HCT116 (cell line): ENCODE measurements around the gene QRICH1. TPM values are rescaled to one million over a fixed set of nuclear protein-coding genes. Genes with fewer than 3 reads are reported as not detected.

Source experiments
- ATAC-seq: fragments of 200-7000 bp; cut with Tn5 transposase; 2 replicates; pipeline ENCODE4 v1.9.1; 2020; ENCODE audit warnings: mild to moderate bottlenecking, moderate library complexity
- BruUV-seq: library from RNA; stranded (reverse); fragments of 400-500 nt; replicated peaks from 2 replicates; lab custom pipeline; 2021; lab: Mats Ljungman, UMichigan
- CTCF ChIA-PET: fragments of 300-600 bp; sonication (Branson Sonifier 250); formaldehyde crosslinking; loops from one replicate; lab custom pipeline; 2021; ENCODE audit warnings: antibody characterized with exemption; lab: Charles Lee
- POLR2A ChIA-PET: fragments of 300-600, 350-600 bp; sonication (Branson Sonifier 250); formaldehyde crosslinking; loops from one replicate; lab custom pipeline; 2021; ENCODE audit warnings: antibody characterized with exemption; lab: Charles Lee
- RAD21 ChIA-PET, 2 experiments: fragments of 300-600 bp; sonication (Branson Sonifier 250); formaldehyde crosslinking; loops; one replicate each; lab custom pipeline; 2023; ENCODE audit warnings: low total read pairs in 2 of 2; ENCODE audit not compliant: uncharacterized antibody in 2 of 2, unreplicated experiment in 2 of 2, low non-redundant PET in 1 of 2; lab: Charles Lee
- DNase-seq: peaks from one replicate; pipeline ENCODE4 v3.0.0-alpha.2; 2010; ENCODE audit warnings: low read depth, low spot score
- H2AFZ ChIP-seq: fragments of 200-600 bp; shearing (Covaris generic), sonication (generic); 2 replicates; pipeline ENCODE4 v1.6.1; 2017; ENCODE audit warnings: low read depth, mixed run types, mixed read lengths, antibody characterized with exemption, low read length; ENCODE audit not compliant: poor library complexity, severe bottlenecking
- H3K27ac ChIP-seq: 2 replicates; pipeline ENCODE4 v1.5.1; 2012; ENCODE audit warnings: low read depth, low read length
- H3K27me3 ChIP-seq: fragments of 200-600 bp; sonication (generic); 2 replicates; pipeline ENCODE4 v1.6.1; 2016; ENCODE audit warnings: mixed run types, low read length, mixed read lengths; ENCODE audit not compliant: insufficient read depth
- H3K36me3 ChIP-seq, 2 experiments: fragments of 200-500 bp in 1 of 2; fragments of 200-600 bp in 1 of 2; sonication (Bioruptor generic) in 1 of 2; sonication (generic) in 1 of 2; 2 replicates each; pipeline versions ENCODE4 v1.5.1 to v1.6.1; 2014 to 2016; ENCODE audit warnings: low read length in 2 of 2, inconsistent platforms in 1 of 2, mixed read lengths in 1 of 2, mixed run types in 1 of 2; ENCODE audit not compliant: insufficient read depth in 2 of 2, control insufficient read depth in 1 of 2
- H3K4me1 ChIP-seq, 2 experiments: fragments of 200-600 bp in 1 of 2; sonication (generic) in 1 of 2; 2 replicates each; pipeline versions ENCODE4 v1.5.1 to v1.6.1; 2012 to 2017; ENCODE audit warnings: low read length in 2 of 2, inconsistent platforms in 1 of 2, mild to moderate bottlenecking in 1 of 2, mixed read lengths in 1 of 2, mixed run types in 1 of 2, moderate library complexity in 1 of 2; ENCODE audit not compliant: insufficient read depth in 2 of 2, control insufficient read depth in 1 of 2
- H3K4me2 ChIP-seq: fragments of 200-600 bp; sonication (generic); 2 replicates; pipeline ENCODE4 v1.6.1; 2017; ENCODE audit warnings: mixed run types, low read length, mixed read lengths
- H3K4me3 ChIP-seq, 2 experiments: fragments of 200-600 bp in 1 of 2; sonication (generic) in 1 of 2; replicated peaks in 1 of 2; 2 replicates each; pipeline ENCODE4 v1.5.1; 2011 to 2016; ENCODE audit warnings: low read length in 2 of 2, control low read depth in 1 of 2, low read depth in 1 of 2, mild to moderate bottlenecking in 1 of 2, mixed read lengths in 1 of 2, mixed run types in 1 of 2
- H3K79me2 ChIP-seq: fragments of 200-600 bp; sonication (generic); 2 replicates; pipeline ENCODE4 v1.6.1; 2017; ENCODE audit warnings: mild to moderate bottlenecking, mixed run types, low read length, moderate library complexity, mixed read lengths; ENCODE audit not compliant: insufficient read depth
- H3K9ac ChIP-seq: fragments of 200-600 bp; sonication (generic); 2 replicates; pipeline ENCODE4 v1.6.1; 2016; ENCODE audit warnings: low read length, mixed read lengths
- H3K9me2 ChIP-seq: fragments of 200-600 bp; sonication (generic), shearing (Covaris generic); 2 replicates; pipeline ENCODE4 v1.6.1; 2017; ENCODE audit warnings: mixed run types, mild to moderate bottlenecking, moderate library complexity; ENCODE audit not compliant: insufficient read depth
- H3K9me3 ChIP-seq, 2 experiments: fragments of 200-500 bp in 1 of 2; fragments of 200-600 bp in 1 of 2; sonication (Bioruptor generic) in 1 of 2; sonication (generic) in 1 of 2; 2 replicates each; pipeline ENCODE4 v1.6.1; 2014 to 2017; ENCODE audit warnings: low read length in 2 of 2, mixed read lengths in 2 of 2, inconsistent platforms in 1 of 2, low read depth in 1 of 2, mild to moderate bottlenecking in 1 of 2, mixed run types in 1 of 2, moderate library complexity in 1 of 2; ENCODE audit not compliant: control insufficient read depth in 1 of 2, insufficient read depth in 1 of 2
- H4K20me1 ChIP-seq: fragments of 200-600 bp; sonication (generic), shearing (Covaris generic); 2 replicates; pipeline ENCODE4 v1.6.1; 2017; ENCODE audit warnings: mixed run types, mild to moderate bottlenecking, moderate library complexity; ENCODE audit not compliant: insufficient read depth
- ATF3 ChIP-seq: IDR thresholded peaks from 2 replicates; pipeline ENCODE4 v1.6.1; 2012
- CBX3 ChIP-seq: IDR thresholded peaks from 2 replicates; pipeline ENCODE4 v1.6.1; 2012; ENCODE audit warnings: low read depth
- CEBPB ChIP-seq: IDR thresholded peaks from 2 replicates; pipeline ENCODE4 v1.6.1; 2012; ENCODE audit warnings: low read depth
- CTCF ChIP-seq, 3 experiments: fragments of 200-600 bp in 1 of 3; sonication (generic) in 1 of 3; IDR thresholded peaks in 2 of 3; conservative IDR thresholded peaks in 1 of 3; 2 replicates each; pipeline ENCODE4 v1.5.1; 2012 to 2017; ENCODE audit warnings: low read depth in 2 of 3, low read length in 2 of 3, antibody characterized with exemption in 1 of 3, borderline replicate concordance in 1 of 3, control low read depth in 1 of 3, mild to moderate bottlenecking in 1 of 3, mixed read lengths in 1 of 3, mixed run types in 1 of 3, moderate library complexity in 1 of 3; ENCODE audit not compliant: insufficient read depth in 1 of 3
- EGR1 ChIP-seq: IDR thresholded peaks from 2 replicates; pipeline ENCODE4 v1.6.1; 2012; ENCODE audit warnings: low read depth
- ELF1 ChIP-seq: IDR thresholded peaks from 2 replicates; pipeline ENCODE4 v1.6.1; 2012; ENCODE audit warnings: low read depth, borderline replicate concordance
- EZH2 ChIP-seq: fragments of 200-600 bp; sonication (generic); IDR thresholded peaks from 2 replicates; pipeline ENCODE4 v1.6.1; 2017; ENCODE audit warnings: antibody characterized with exemption, mixed run types
- EZH2phosphoT487 ChIP-seq: fragments of 200-600 bp; IDR thresholded peaks from 2 replicates; pipeline ENCODE4 v1.6.1; 2018; ENCODE audit warnings: antibody characterized with exemption, borderline replicate concordance
- FOSL1 ChIP-seq: IDR thresholded peaks from 2 replicates; pipeline ENCODE4 v1.6.1; 2012; ENCODE audit warnings: low read depth
- JUND ChIP-seq: IDR thresholded peaks from 2 replicates; pipeline ENCODE4 v1.6.1; 2012
- MAX ChIP-seq: IDR thresholded peaks from 2 replicates; pipeline ENCODE4 v1.6.1; 2012
- POLR2A ChIP-seq: IDR thresholded peaks from 2 replicates; pipeline ENCODE4 v1.7.0; 2011; ENCODE audit warnings: borderline replicate concordance; ENCODE audit not compliant: insufficient read depth, insufficient read length; ENCODE audit errors: extremely low read depth
- POLR2AphosphoS5 ChIP-seq: IDR thresholded peaks from 2 replicates; pipeline ENCODE4 v1.6.1; 2011; ENCODE audit warnings: mild to moderate bottlenecking, low read depth, low read length, moderate library complexity
- RAD21 ChIP-seq: IDR thresholded peaks from 2 replicates; pipeline ENCODE4 v1.6.1; 2012; ENCODE audit warnings: low read depth, mild to moderate bottlenecking
- SIN3A ChIP-seq: IDR thresholded peaks from 2 replicates; pipeline ENCODE4 v1.6.1; 2012; ENCODE audit warnings: low read depth
- SP1 ChIP-seq: IDR thresholded peaks from 2 replicates; pipeline ENCODE4 v1.6.1; 2012; ENCODE audit warnings: low read depth
- SRF ChIP-seq: IDR thresholded peaks from 2 replicates; pipeline ENCODE4 v1.6.1; 2012; ENCODE audit warnings: low read depth
- TCF7L2 ChIP-seq: IDR thresholded peaks from 2 replicates; pipeline ENCODE4 v1.7.0; 2011; ENCODE audit warnings: borderline replicate concordance, inconsistent platforms; ENCODE audit not compliant: insufficient read depth, insufficient read length; ENCODE audit errors: extremely low read depth
- YY1 ChIP-seq: IDR thresholded peaks from 2 replicates; pipeline ENCODE4 v1.6.1; 2011; ENCODE audit warnings: low read length, low read depth, moderate library complexity, mild to moderate bottlenecking; ENCODE audit not compliant: insufficient replicate concordance; ENCODE audit errors: extremely low read depth
- ZBTB33 ChIP-seq: IDR thresholded peaks from 2 replicates; pipeline ENCODE4 v1.6.1; 2011; ENCODE audit warnings: mild to moderate bottlenecking, low read length, moderate library complexity; ENCODE audit not compliant: insufficient replicate concordance; ENCODE audit errors: extremely low read depth
- ZFX ChIP-seq: fragments of 450-650 bp; IDR thresholded peaks from 2 replicates; pipeline ENCODE4 v1.6.1; 2017
- ZNF274 ChIP-seq: fragments of 200-500 bp; sonication (Bioruptor generic); IDR thresholded peaks from 2 replicates; pipeline ENCODE4 v1.6.1; 2014; ENCODE audit warnings: mild to moderate bottlenecking, low read depth, low read length, inconsistent platforms
- intact Hi-C: fragments of 100-400 bp; cut with micrococcal nuclease; formaldehyde crosslinking; loops from 2 replicates; pipeline ENCODE4 v1.10.0; 2022
- total RNA-seq: library from RNA; stranded (reverse); gene quantifications from one replicate; pipeline ENCODE4 v1.2.1, GENCODE V29; 2021; ENCODE audit not compliant: unreplicated experiment

Gene QRICH1
- total RNA-seq, 1 experiment from 2014 or later = 105 TPM

GRCh38 chr3:49120438-49121131 is 26.7 kb upstream of the QRICH1 start, which contains the start of gene USP19:
USP19 (minus strand) TSS chr3:49120823; CDS start chr3:49119145, 1,678 bp downstream.
- no peaks in the 10 kb centered on the region for H3K9me2 ChIP-seq
- peak within 1 kb of the TSS; percentile 77 to 83 for H3K4me3 ChIP-seq
- peak within 1 kb of the TSS; percentile 100 for H3K27ac ChIP-seq
- peaks cover 7 to 14% of the 10 kb centered on the region in 2 experiments for H3K4me1 ChIP-seq
- ChIA-PET CTCF (interaction anchor here (0.6 to 1.0 kb wide), 2 partner anchors 13 to 113 kb away, joined by 3 read pairs; partner anchors contain the start of gene WDR6), POLR2A (interaction anchor here (0.5 to 1.3 kb wide), 7 partner anchors 10 to 99 kb away, joined by 3 to 10 read pairs (median 5); partner anchors contain the start of genes IMPDH2, LAMB2, NDUFAF3 and QARS1), RAD21 (interaction anchor here (0.6 to 0.9 kb wide), 4 partner anchors 13 to 1179 kb away, joined by 3 to 4 read pairs (median 4); partner anchors contain the start of genes HYAL3 (in 1 of the 2), NAA80 (in 1 of the 2), QRICH1 (in 1 of the 2) and USP4 (in 1 of the 2))
- H4K20me1 ChIP-seq = no peaks in the 10 kb centered on the region
- H2AFZ ChIP-seq = no peak within 1 kb of the TSS
- peak within 1 kb of the TSS; percentile 99 for H3K4me2 ChIP-seq
- BruUV-seq = no TSS peak
- ATAC-seq = peak; percentile 95
- peaks cover 21% of the 10 kb centered on the region for H3K79me2 ChIP-seq
- intact Hi-C loops = no loop called here
- no peaks in the 10 kb centered on the region for H3K9me3 ChIP-seq
- H3K9ac ChIP-seq = peak within 1 kb of the TSS; percentile 96
- peak; percentile 81 for DNase-seq
- H3K36me3 ChIP-seq = peaks cover 29 to 30% of the 10 kb centered on the region in 2 experiments
- no peaks in the 10 kb centered on the region for H3K27me3 ChIP-seq
- TF ChIP-seq ZFX = peak; percentile 84; the same call in 1 of the 2 replicates
- TF ChIP-seq CBX3 = no peak
- no peak for TF ChIP-seq CTCF (IDR thresholded peaks at IDR 0.05 in 2 of 3, conservative IDR thresholded peaks at IDR 0.05 in 1 of 3; ENCODE audit: borderline replicate concordance in 1 of 3, insufficient read depth in 1 of 3, low read depth in 2 of 3, low read length in 2 of 3)
- no peak for TF ChIP-seq JUND
- TF ChIP-seq SRF = no peak; the same call in 1 of the 2 replicates
- peak; percentile 60 for TF ChIP-seq POLR2A
- no peak for TF ChIP-seq ATF3
- TF ChIP-seq SP1 = no peak; the same call in 1 of the 2 replicates
- no peak for TF ChIP-seq FOSL1
- no peak for TF ChIP-seq ZNF274
- no peak; the same call in 1 of the 2 replicates for TF ChIP-seq ELF1
- no peak for TF ChIP-seq YY1
- TF ChIP-seq POLR2AphosphoS5 = peak; percentile 88
- TF ChIP-seq SIN3A = peak; percentile 66; the same call in 1 of the 2 replicates
- no peak for TF ChIP-seq RAD21
- no peak for TF ChIP-seq EZH2
- no peak for TF ChIP-seq EZH2phosphoT487
- no peak for TF ChIP-seq CEBPB
- TF ChIP-seq MAX = no peak; the same call in 1 of the 2 replicates
- TF ChIP-seq TCF7L2 = peak; percentile 79
- TF ChIP-seq EGR1 = no peak
- TF ChIP-seq ZBTB33 = no peak
